HL-60 (cell line): ENCODE measurements around the gene ADAMTS13.

ENCODE experiments used
- DNase-seq, 2 experiments: peaks; one replicate each; pipeline ENCODE4 v3.0.0-alpha.2; 2010 to 2020; ENCODE audit warnings: low read depth in 1 of 2, low spot score in 1 of 2
- H3K27ac ChIP-seq: fragments of 250-450 bp; sonication (Bioruptor Pico); replicated peaks from 2 replicates; pipeline ENCODE4 v1.5.1; 2020; ENCODE audit warnings: mild to moderate bottlenecking, moderate library complexity
- H3K27me3 ChIP-seq: fragments of 250-450 bp; sonication (Bioruptor Pico); 2 replicates; pipeline ENCODE4 v1.5.1; 2021; ENCODE audit warnings: mild to moderate bottlenecking, moderate library complexity; ENCODE audit not compliant: insufficient read depth, poor library complexity, severe bottlenecking
- H3K4me3 ChIP-seq: replicated peaks from 2 replicates; pipeline ENCODE4 v1.5.1; 2011; ENCODE audit warnings: mild to moderate bottlenecking, control low read depth, low read length; ENCODE audit not compliant: insufficient read depth
- CTCF ChIP-seq: IDR thresholded peaks from one replicate; pipeline ENCODE4 v1.5.1; 2011; ENCODE audit warnings: low read length, control low read depth, inconsistent platforms; ENCODE audit not compliant: insufficient read depth
- GABPA ChIP-seq: IDR thresholded peaks from 2 replicates; pipeline ENCODE4 v1.6.1; 2012; ENCODE audit warnings: low read depth
- POLR2AphosphoS5 ChIP-seq: IDR thresholded peaks from 2 replicates; pipeline ENCODE4 v1.6.1; 2012; ENCODE audit warnings: low read depth
- SPI1 ChIP-seq: IDR thresholded peaks from 2 replicates; pipeline ENCODE4 v1.6.1; 2012; ENCODE audit warnings: low read depth, mild to moderate bottlenecking, borderline replicate concordance
- TF ChIP-seq, protein P1 (sequence below): IDR thresholded peaks from 2 replicates; pipeline ENCODE4 v1.6.1; 2012; ENCODE audit warnings: low read depth; ENCODE audit not compliant: insufficient replicate concordance

Gene ADAMTS13

DNA sequence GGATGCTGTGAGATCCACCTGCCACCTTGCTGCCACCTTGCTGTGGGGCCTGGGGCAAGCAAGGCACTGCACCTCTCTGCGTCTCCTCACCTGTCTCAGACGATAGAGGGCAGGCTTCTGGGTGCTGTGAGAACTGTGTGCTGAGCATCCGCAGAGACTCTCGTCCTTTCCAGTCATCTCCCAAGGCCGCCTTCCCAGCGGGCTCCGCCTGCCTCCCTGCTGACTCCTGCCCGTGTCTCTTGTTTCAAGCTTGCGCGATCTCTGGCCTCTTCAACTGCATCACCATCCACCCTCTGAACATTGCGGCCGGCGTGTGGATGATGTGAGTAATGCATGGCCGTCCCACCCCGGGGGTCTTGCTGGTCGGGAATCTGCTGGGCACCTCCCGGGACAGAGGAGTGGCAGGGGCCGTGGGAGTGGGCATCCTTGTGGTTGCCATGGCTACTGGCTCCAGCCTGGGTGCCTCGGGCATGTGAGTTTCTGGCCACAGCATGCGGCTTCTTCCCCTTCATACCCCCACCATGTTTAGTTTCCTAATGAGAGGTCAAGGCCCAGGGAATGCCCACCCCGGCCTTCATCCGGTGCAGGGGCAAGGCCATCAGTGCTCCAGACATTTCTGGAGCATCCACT, 41.2 kb downstream of the ADAMTS13 start:
- no peak for TF ChIP-seq CTCF
- TF ChIP-seq, protein P1, sequence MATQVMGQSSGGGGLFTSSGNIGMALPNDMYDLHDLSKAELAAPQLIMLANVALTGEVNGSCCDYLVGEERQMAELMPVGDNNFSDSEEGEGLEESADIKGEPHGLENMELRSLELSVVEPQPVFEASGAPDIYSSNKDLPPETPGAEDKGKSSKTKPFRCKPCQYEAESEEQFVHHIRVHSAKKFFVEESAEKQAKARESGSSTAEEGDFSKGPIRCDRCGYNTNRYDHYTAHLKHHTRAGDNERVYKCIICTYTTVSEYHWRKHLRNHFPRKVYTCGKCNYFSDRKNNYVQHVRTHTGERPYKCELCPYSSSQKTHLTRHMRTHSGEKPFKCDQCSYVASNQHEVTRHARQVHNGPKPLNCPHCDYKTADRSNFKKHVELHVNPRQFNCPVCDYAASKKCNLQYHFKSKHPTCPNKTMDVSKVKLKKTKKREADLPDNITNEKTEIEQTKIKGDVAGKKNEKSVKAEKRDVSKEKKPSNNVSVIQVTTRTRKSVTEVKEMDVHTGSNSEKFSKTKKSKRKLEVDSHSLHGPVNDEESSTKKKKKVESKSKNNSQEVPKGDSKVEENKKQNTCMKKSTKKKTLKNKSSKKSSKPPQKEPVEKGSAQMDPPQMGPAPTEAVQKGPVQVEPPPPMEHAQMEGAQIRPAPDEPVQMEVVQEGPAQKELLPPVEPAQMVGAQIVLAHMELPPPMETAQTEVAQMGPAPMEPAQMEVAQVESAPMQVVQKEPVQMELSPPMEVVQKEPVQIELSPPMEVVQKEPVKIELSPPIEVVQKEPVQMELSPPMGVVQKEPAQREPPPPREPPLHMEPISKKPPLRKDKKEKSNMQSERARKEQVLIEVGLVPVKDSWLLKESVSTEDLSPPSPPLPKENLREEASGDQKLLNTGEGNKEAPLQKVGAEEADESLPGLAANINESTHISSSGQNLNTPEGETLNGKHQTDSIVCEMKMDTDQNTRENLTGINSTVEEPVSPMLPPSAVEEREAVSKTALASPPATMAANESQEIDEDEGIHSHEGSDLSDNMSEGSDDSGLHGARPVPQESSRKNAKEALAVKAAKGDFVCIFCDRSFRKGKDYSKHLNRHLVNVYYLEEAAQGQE: no peak
- TF ChIP-seq SPI1: no peak
- no peak for TF ChIP-seq GABPA
- no peak for TF ChIP-seq POLR2AphosphoS5
- peaks cover 16% of the 10 kb centered on the region for H3K27me3 ChIP-seq
- no peak overlapping the region for H3K27ac ChIP-seq
- DNase-seq: no peak
- no peak overlapping the region for H3K4me3 ChIP-seq

DNA sequence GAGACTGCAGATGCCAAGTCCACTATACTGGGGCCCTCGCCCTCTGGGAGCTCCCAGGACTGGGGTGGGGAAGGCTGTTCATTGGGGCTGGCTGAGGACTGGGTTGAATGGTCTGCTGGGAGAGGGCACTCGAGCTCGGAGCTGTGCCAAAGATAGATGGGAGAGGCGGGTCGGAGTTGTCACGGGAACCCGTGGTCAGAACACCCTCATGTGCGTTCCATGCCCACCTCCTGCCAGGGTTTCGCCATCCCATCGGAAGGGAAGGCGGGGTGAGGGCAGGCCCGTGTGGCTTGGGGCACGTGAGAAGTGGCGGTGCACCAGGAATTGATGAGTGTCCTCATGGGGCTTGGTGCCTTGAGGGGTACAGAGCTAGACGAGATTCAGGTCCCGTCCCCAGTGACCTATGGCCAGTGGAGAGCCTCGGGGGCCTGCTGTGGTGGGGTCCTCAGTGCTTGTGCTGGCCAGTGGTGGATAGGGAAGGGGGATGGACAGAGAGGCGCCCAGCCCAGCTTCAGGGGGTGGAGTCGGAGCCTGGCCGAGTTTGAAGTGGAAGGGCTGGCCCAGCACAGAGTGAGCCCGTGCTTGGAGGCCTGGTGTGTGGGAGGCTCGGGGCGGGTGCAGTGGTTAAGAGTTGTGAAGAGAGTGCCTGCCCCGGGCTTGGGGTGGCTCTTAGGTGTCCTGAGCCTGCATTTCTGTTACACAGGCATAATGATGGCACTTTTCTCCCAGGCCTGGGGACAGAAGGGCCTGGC, 41.9 kb downstream of the ADAMTS13 start:
- peak in 1 of 2 experiments; percentile 44 for DNase-seq
- no peak overlapping the region for H3K4me3 ChIP-seq
- H3K27ac ChIP-seq: no peak overlapping the region
- peaks cover 14% of the 10 kb centered on the region for H3K27me3 ChIP-seq
- TF ChIP-seq, protein P1: no peak
- TF ChIP-seq CTCF (no peak), SPI1 (no peak), GABPA (no peak), POLR2AphosphoS5 (no peak)

- TF ChIP-seq CTCF (no peak), POLR2AphosphoS5 (no peak), GABPA (no peak), SPI1 (no peak)
- TF ChIP-seq, protein P1: no peak
- no peak overlapping the region for H3K4me3 ChIP-seq
- no peak for DNase-seq
- no peak overlapping the region for H3K27ac ChIP-seq
- H3K27me3 ChIP-seq: peaks cover 10% of the 10 kb centered on the region
Observed at GRCh38 chr9:133464638-133465037, 42.5 kb downstream of the ADAMTS13 start.
